MM.1S (cell line): Measurements from ENCODE around the gene ZRANB1.

ENCODE experiments used
- DNase-seq: peaks from one replicate; pipeline ENCODE4 v3.0.0-alpha.2; 2015
- H2AFZ ChIP-seq: fragments of 300-600 bp; sonication (generic); 2 replicates; pipeline ENCODE4 v1.6.0; 2016; ENCODE audit warnings: antibody characterized with exemption, low read length
- H3F3A ChIP-seq: fragments of 300-600 bp; sonication (generic); 2 replicates; pipeline ENCODE4 v1.6.1; 2016; ENCODE audit warnings: mild to moderate bottlenecking, antibody characterized with exemption, low read length, moderate library complexity, mixed read lengths; ENCODE audit not compliant: insufficient read depth
- H3K27ac ChIP-seq: fragments of 300-600 bp; sonication (generic); 2 replicates; pipeline ENCODE4 v1.5.1; 2016; ENCODE audit warnings: mild to moderate bottlenecking, low read length
- H3K27me3 ChIP-seq: fragments of 300-600 bp; sonication (generic); replicated peaks from 2 replicates; pipeline ENCODE4 v1.6.0; 2016; ENCODE audit warnings: low read length; ENCODE audit not compliant: insufficient read depth
- H3K36me3 ChIP-seq: fragments of 300-600 bp; sonication (generic); replicated peaks from 2 replicates; pipeline ENCODE4 v1.6.1; 2016; ENCODE audit warnings: mild to moderate bottlenecking, low read length, mixed read lengths; ENCODE audit not compliant: insufficient read depth
- H3K4me1 ChIP-seq: fragments of 300-600 bp; sonication (generic); 2 replicates; pipeline ENCODE4 v1.6.1; 2016; ENCODE audit warnings: low read length, mixed read lengths
- H3K4me2 ChIP-seq: fragments of 300-600 bp; sonication (generic); 2 replicates; pipeline ENCODE4 v1.6.0; 2016; ENCODE audit warnings: low read depth, low read length
- H3K4me3 ChIP-seq: fragments of 300-600 bp; sonication (generic); 2 replicates; pipeline ENCODE4 v1.5.1; 2016; ENCODE audit warnings: low read length, mixed read lengths
- H3K79me2 ChIP-seq: fragments of 300-600 bp; sonication (generic); 2 replicates; pipeline ENCODE4 v1.6.1; 2016; ENCODE audit warnings: mixed run types, low read length, mixed read lengths
- H3K9ac ChIP-seq: fragments of 300-600 bp; sonication (generic); 2 replicates; pipeline ENCODE4 v1.6.1; 2016; ENCODE audit warnings: low read length, mixed read lengths
- H3K9me2 ChIP-seq: fragments of 300-600 bp; sonication (generic); replicated peaks from 2 replicates; pipeline ENCODE4 v1.6.1; 2016; ENCODE audit warnings: mild to moderate bottlenecking, low read length, mixed read lengths; ENCODE audit not compliant: insufficient read depth
- H3K9me3 ChIP-seq: fragments of 300-600 bp; sonication (generic); replicated peaks from 2 replicates; pipeline ENCODE4 v1.6.1; 2016; ENCODE audit warnings: mild to moderate bottlenecking, low read length, mixed read lengths; ENCODE audit not compliant: insufficient read depth
- H4K20me1 ChIP-seq: fragments of 300-600 bp; sonication (generic); 2 replicates; pipeline ENCODE4 v1.6.1; 2016; ENCODE audit warnings: mild to moderate bottlenecking, low read length, moderate library complexity, mixed read lengths; ENCODE audit not compliant: insufficient read depth
- EZH2 ChIP-seq: fragments of 300-600 bp; sonication (generic); optimal IDR thresholded peaks from 2 replicates; pipeline ENCODE3; 2017; ENCODE audit warnings: low read depth, mild to moderate bottlenecking, antibody characterized with exemption, low read length, mixed read lengths
- EZH2phosphoT487 ChIP-seq: fragments of 300-600 bp; sonication (generic); IDR thresholded peaks from 2 replicates; pipeline ENCODE4 v1.6.1; 2018; ENCODE audit warnings: antibody characterized with exemption, low read length
- TF ChIP-seq, protein P1 (sequence below): fragments of 300-600 bp; sonication (generic); IDR thresholded peaks from 2 replicates; pipeline ENCODE4 v1.5.1; 2016; ENCODE audit warnings: antibody characterized with exemption, low read length, mixed read lengths

ZRANB1 gene

DNA sequence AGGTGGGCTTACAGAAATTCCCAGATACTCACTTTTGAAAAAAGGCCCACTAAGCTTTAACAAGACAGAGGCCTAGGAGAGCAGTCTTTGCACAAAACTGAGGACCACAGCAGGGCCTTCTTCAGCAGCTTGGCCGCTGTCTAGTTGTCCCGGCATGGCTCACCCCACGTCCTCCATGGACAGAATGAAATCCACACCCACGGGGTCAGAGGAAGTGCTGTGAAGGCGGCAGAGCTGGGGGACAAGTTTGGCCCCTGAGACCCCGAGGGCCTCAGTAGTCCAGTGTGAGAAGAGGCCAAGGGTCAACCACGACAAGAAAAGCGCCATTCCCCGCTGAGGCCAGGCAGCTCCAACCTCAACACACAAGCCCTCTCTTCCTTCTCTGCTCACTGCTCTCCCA lies 78.9 kb downstream of the ZRANB1 start:
- Histone ChIP-seq H4K20me1 (no peaks in the 10 kb centered on the region), H3K4me3 (no peak overlapping the region), H3K27me3 (peaks cover 96% of the 10 kb centered on the region), H3K9me3 (no peaks in the 10 kb centered on the region), H3K4me2 (no peak overlapping the region), H3K79me2 (no peaks in the 10 kb centered on the region), H3K9ac (no peak overlapping the region), H2AFZ (no peak overlapping the region), H3K4me1 (no peaks in the 10 kb centered on the region), H3K9me2 (no peaks in the 10 kb centered on the region), H3K27ac (no peak overlapping the region), H3F3A (no peaks in the 10 kb centered on the region), H3K36me3 (no peaks in the 10 kb centered on the region)
- no peak for TF ChIP-seq EZH2
- DNase-seq: no peak

DNA sequence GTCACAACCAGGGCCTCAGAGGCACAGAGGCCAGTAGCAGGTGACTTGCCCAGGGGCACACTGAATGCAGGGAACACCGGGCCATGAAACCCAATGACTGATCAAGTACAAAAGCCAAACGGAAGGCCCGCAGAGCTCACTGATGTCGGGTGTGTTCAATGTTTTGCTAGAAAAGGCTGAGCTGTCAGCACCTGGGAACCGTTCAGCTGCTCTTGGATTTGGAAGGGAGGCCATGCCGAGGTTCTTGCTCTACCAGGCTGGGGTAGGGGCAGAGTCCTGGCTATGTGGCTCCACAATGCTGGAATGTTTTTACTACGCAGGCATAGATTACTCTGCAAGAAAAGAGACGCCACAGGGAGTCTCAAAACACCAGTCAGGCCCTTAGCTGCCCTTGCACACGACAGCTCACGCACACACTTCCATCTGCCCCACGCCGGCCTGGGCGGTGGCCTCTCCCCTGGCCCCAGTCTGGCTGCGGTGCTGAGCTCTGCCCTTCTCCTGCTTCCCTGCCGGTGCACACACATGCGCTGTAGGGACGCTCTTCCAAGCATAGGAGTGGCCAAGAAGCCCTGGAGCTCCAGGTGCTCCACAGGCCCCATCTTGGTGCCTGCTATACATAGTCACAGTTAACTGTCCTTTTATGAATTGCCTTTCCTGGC lies 79.9 kb downstream of the ZRANB1 start:
- H3K9ac ChIP-seq: no peak overlapping the region
- H3K36me3 ChIP-seq: no peaks in the 10 kb centered on the region
- H3K9me2 ChIP-seq: no peaks in the 10 kb centered on the region
- no peak overlapping the region for H3K27ac ChIP-seq
- peaks cover 96% of the 10 kb centered on the region for H3K27me3 ChIP-seq
- no peaks in the 10 kb centered on the region for H3F3A ChIP-seq
- H3K79me2 ChIP-seq: no peaks in the 10 kb centered on the region
- H3K4me1 ChIP-seq: no peaks in the 10 kb centered on the region
- DNase-seq: no peak
- H2AFZ ChIP-seq: no peak overlapping the region
- no peaks in the 10 kb centered on the region for H3K9me3 ChIP-seq
- H4K20me1 ChIP-seq: no peaks in the 10 kb centered on the region
- no peak overlapping the region for H3K4me3 ChIP-seq
- TF ChIP-seq EZH2phosphoT487: no peak
- no peak for TF ChIP-seq EZH2
- TF ChIP-seq, protein P1, sequence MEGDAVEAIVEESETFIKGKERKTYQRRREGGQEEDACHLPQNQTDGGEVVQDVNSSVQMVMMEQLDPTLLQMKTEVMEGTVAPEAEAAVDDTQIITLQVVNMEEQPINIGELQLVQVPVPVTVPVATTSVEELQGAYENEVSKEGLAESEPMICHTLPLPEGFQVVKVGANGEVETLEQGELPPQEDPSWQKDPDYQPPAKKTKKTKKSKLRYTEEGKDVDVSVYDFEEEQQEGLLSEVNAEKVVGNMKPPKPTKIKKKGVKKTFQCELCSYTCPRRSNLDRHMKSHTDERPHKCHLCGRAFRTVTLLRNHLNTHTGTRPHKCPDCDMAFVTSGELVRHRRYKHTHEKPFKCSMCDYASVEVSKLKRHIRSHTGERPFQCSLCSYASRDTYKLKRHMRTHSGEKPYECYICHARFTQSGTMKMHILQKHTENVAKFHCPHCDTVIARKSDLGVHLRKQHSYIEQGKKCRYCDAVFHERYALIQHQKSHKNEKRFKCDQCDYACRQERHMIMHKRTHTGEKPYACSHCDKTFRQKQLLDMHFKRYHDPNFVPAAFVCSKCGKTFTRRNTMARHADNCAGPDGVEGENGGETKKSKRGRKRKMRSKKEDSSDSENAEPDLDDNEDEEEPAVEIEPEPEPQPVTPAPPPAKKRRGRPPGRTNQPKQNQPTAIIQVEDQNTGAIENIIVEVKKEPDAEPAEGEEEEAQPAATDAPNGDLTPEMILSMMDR: no peak
- H3K4me2 ChIP-seq: no peak overlapping the region

DNA sequence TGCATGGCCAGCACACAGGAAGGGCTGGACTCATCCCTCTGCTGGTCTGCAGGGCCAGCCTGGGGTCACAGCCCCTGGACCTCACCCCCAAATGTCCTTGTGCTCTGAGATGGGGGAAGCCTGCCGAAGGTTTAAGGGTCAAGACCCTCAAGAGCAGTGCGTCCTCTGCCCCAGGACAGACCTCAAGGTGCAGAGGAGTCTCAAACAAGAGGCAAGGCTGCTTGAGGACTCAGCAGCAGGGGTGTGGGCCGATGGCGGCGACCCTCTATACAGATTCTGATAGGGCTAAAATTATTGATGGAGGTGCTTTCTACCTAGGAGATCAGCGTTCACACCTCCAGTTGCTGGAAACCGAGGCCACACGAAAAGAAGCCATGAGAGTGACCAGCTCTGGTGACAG lies 80.7 kb downstream of the ZRANB1 start:
- H3K4me3 ChIP-seq: no peak overlapping the region
- TF ChIP-seq EZH2phosphoT487: no peak
- TF ChIP-seq, protein P1: no peak
- TF ChIP-seq EZH2: no peak
- no peaks in the 10 kb centered on the region for H3F3A ChIP-seq
- H3K27ac ChIP-seq: no peak overlapping the region
- no peaks in the 10 kb centered on the region for H3K79me2 ChIP-seq
- no peaks in the 10 kb centered on the region for H3K9me3 ChIP-seq
- no peaks in the 10 kb centered on the region for H4K20me1 ChIP-seq
- H3K36me3 ChIP-seq: no peaks in the 10 kb centered on the region
- no peaks in the 10 kb centered on the region for H3K9me2 ChIP-seq
- no peak overlapping the region for H3K9ac ChIP-seq
- H2AFZ ChIP-seq: no peak overlapping the region
- H3K4me2 ChIP-seq: no peak overlapping the region
- no peak for DNase-seq
- H3K27me3 ChIP-seq: peaks cover 96% of the 10 kb centered on the region
- H3K4me1 ChIP-seq: no peaks in the 10 kb centered on the region

DNA sequence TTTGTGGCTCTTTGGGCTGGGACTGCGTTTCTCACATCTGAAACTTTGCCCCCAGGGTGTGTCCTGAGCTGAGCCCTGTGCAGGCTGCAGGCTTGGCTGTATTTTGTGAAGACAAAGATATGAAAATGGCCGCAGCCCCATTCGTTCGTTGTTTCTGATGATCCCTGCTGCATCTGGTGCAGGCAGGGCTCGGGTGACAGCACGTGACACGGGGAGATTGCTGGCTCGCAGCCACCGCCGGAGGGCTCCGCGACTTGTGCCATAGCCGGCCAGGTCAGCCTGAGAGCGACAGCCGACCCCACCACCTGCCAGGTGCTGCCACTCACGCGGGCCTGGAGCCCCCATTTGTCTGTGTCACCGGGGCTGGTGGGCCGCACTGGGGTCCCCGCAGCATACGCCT lies 81.3 kb downstream of the ZRANB1 start:
- no peaks in the 10 kb centered on the region for H4K20me1 ChIP-seq
- no peak for DNase-seq
- H3K9me3 ChIP-seq: no peaks in the 10 kb centered on the region
- H3F3A ChIP-seq: no peaks in the 10 kb centered on the region
- H3K79me2 ChIP-seq: no peaks in the 10 kb centered on the region
- H3K27ac ChIP-seq: no peak overlapping the region
- no peak for TF ChIP-seq EZH2
- TF ChIP-seq, protein P1: no peak
- TF ChIP-seq EZH2phosphoT487: no peak
- no peaks in the 10 kb centered on the region for H3K36me3 ChIP-seq
- peaks cover 98% of the 10 kb centered on the region for H3K27me3 ChIP-seq
- H3K4me2 ChIP-seq: no peak overlapping the region
- no peaks in the 10 kb centered on the region for H3K4me1 ChIP-seq
- no peak overlapping the region for H3K9ac ChIP-seq
- H3K9me2 ChIP-seq: no peaks in the 10 kb centered on the region
- H3K4me3 ChIP-seq: no peak overlapping the region
- H2AFZ ChIP-seq: no peak overlapping the region
